AG10803 (cell line): ENCODE data around the gene CCDC88A.
A peak's percentile ranks its signal among the peaks of the same experiment; 100 is the strongest.

Experiments
- DNase-seq: peaks from one replicate; pipeline ENCODE4 v3.0.0; 2010; ENCODE audit warnings: low read depth
- H3K4me3 ChIP-seq: 2 replicates; pipeline ENCODE4 v1.5.1; 2011; ENCODE audit warnings: mild to moderate bottlenecking, low read length, control low read depth
- CTCF ChIP-seq: conservative IDR thresholded peaks from 2 replicates; pipeline ENCODE4 v1.5.1; 2011; ENCODE audit warnings: mild to moderate bottlenecking, low read length, control low read depth, inconsistent platforms

Gene CCDC88A

GRCh38 chr2:55408918-55409868, 10.5 kb downstream of the CCDC88A start:
- DNase-seq, result peak; percentile 48
- no peak for TF ChIP-seq CTCF
- H3K4me3 ChIP-seq, result peak overlapping the region; percentile 32

DNA sequence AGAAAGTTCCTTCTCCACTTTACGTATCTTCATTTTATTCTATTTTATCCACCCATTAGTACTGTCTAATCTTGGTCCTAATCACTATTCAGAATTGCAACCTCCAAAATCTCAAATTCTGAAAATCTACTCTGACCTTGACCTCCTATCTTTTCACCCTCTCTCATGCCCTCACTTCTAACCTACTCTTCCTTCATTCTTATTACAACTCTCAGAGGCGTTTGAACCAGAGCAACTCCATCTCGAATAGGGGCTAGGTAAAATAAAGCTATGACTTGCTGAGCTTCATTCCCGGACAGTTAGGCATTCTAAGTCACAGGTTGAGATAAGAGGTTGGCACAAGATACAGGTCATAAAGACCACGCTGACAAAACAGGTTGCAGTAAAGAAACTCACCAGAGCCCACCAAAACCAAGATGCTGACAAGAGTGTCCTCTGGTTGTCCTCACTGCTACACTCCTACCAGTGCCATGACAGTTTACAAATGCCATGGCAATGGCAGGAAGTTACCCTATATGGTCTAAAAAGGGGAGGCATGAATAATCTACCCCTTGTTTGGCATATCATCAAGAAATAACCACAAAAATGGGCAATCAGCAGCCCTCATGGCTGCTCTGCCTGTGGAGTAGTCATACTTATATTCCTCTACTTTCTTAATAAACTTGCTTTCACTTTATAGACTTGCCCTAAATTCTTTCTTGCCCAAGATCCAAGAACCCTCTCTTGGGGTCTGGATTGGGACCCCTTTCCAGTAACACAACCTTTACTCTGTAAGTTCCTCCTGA, 11.4 kb downstream of the CCDC88A start:
- H3K4me3 ChIP-seq, result peak overlapping the region; percentile 32

GRCh38 chr2:55405116-55405515, 14.5 kb downstream of the CCDC88A start:
- no peak overlapping the region for H3K4me3 ChIP-seq
- TF ChIP-seq CTCF, result no peak
- DNase-seq, result no peak

More for the DNA sequence above, 11.4 kb downstream of the CCDC88A start:
- DNase-seq, result peak; percentile 73
- no peak for TF ChIP-seq CTCF

GRCh38 chr2:55403256-55403998, 16.2 kb downstream of the CCDC88A start:
- TF ChIP-seq CTCF, result no peak
- DNase-seq, result peak; percentile 11
- H3K4me3 ChIP-seq, result no peak overlapping the region

DNA sequence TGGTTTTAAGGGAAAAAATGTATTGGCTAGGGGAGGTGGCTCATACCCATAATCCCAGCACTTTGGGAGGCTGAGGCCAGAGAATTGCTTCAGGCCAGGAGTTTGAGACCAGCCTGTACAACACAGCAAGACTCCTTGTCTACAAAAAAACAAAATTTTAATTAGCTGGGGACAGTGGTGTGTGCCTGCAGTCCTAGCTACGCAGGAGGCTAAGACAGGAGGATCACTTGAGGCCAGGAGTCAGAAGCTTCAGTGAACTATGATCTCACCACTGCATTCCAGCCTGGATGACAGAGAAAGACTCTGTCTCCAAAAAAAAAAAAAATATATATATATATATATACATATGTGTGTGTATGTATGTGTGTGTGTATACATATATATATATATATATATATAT, 18.5 kb downstream of the CCDC88A start:
- no peak for TF ChIP-seq CTCF
- H3K4me3 ChIP-seq, result no peak overlapping the region
- no peak for DNase-seq

DNA sequence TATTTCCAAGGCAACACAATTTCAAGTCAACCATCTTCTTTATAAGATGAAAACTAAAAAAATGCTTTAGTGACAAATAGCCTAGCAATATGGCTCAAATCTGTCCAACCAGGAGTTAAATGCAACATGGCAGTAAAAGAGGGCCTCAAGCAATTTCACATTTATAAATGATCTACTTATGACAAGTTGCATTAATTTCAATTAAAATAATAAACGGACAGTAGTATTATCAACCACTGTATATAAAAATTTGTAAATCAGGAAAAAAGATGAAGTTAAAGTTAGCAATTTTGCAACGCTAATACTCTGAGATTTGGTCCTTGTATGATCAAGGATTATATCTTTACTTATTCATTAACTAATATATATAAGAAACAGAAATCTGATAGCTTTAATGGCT, 19.3 kb downstream of the CCDC88A start:
- no peak for TF ChIP-seq CTCF
- no peak for DNase-seq
- H3K4me3 ChIP-seq, result no peak overlapping the region
